Stomach (tissue), 4 donors: ENCODE measurements around the gene IRF3.

Source experiments
- CTCF ChIP-seq, 7 experiments: fragments of 450-650 bp in 4 of 7; fragments of 200-600 bp in 3 of 7; sonication (generic) in 3 of 7; IDR thresholded peaks; one replicate each; pipeline ENCODE4 v1.5.1; 2016 to 2019; ENCODE audit warnings: antibody characterized with exemption in 7 of 7, control low read depth in 2 of 7, mild to moderate bottlenecking in 1 of 7
- EP300 ChIP-seq: sonication (generic); formaldehyde crosslinking; IDR thresholded peaks from one replicate; pipeline ENCODE4 v1.6.1; 2017; ENCODE audit warnings: antibody characterized with exemption
- POLR2A ChIP-seq, 4 donors: fragments of 450-650 bp; IDR thresholded peaks; one replicate each; pipeline ENCODE4 v1.6.1; 2016; ENCODE audit warnings: antibody characterized with exemption in 4 of 4, control low read depth in 2 of 4, mild to moderate bottlenecking in 1 of 4, moderate library complexity in 1 of 4
- POLR2AphosphoS5 ChIP-seq, 3 donors: sonication (generic); formaldehyde crosslinking; IDR thresholded peaks; one replicate each; pipeline ENCODE4 v1.6.1; 2016; ENCODE audit warnings: antibody characterized with exemption in 3 of 3

GRCh38 chr19:49699364-49699763 is 33.7 kb upstream of the IRF3 start:
- no peak for TF ChIP-seq CTCF (IDR thresholded peaks at IDR 0.05)
- no peak for TF ChIP-seq POLR2A (IDR thresholded peaks at IDR 0.05)
- no peak for TF ChIP-seq EP300
- no peak for TF ChIP-seq POLR2AphosphoS5 (IDR thresholded peaks at IDR 0.05)
